Pons (tissue), 1 donor: ENCODE measurements around the gene IRAG1.

Source experiments
- DNase-seq: peaks from one replicate; pipeline ENCODE4 v3.0.0-alpha.2; 2016; ENCODE audit warnings: low spot score

IRAG1 gene, protein sequence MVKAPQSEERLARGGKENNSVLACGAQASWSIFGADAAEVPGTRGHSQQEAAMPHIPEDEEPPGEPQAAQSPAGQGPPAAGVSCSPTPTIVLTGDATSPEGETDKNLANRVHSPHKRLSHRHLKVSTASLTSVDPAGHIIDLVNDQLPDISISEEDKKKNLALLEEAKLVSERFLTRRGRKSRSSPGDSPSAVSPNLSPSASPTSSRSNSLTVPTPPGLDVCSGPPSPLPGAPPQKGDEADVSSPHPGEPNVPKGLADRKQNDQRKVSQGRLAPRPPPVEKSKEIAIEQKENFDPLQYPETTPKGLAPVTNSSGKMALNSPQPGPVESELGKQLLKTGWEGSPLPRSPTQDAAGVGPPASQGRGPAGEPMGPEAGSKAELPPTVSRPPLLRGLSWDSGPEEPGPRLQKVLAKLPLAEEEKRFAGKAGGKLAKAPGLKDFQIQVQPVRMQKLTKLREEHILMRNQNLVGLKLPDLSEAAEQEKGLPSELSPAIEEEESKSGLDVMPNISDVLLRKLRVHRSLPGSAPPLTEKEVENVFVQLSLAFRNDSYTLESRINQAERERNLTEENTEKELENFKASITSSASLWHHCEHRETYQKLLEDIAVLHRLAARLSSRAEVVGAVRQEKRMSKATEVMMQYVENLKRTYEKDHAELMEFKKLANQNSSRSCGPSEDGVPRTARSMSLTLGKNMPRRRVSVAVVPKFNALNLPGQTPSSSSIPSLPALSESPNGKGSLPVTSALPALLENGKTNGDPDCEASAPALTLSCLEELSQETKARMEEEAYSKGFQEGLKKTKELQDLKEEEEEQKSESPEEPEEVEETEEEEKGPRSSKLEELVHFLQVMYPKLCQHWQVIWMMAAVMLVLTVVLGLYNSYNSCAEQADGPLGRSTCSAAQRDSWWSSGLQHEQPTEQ

DNA sequence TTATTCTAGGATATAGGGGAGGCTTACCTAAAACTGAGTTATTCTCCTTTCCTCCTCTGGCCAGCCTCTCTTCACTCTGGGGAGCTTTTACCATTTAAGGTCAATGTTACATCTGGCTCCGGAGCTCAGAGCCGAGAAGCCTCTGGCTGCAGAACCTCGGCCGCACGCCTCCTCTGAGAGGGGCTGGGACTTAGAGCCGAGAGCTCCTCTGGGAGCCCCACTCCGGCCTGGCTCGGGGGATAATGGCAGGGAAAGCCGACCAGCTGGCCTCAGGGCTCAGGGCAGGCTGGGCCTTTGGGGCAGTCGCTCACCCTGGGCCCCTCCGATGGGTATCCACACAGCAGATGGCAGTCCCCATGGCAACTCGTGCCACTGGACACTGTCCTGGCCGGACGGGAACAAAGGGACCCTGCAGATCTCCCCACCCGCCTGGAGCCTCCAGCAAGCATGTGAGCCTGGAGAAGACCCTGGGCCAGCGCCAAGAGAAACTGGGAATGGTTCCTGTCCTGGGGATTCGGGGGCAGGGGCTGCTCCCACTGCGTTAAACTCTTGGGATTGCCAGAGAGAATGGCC is at the start of gene IRAG1:
TSS of gene IRAG1 (minus strand) at position 247 of the 573 bp plus-strand sequence. CDS start at position 94, 153 bp downstream.
- DNase-seq, result no peak

- DNase-seq, result no peak
These were observed 49.1 kb upstream of the IRAG1 start for GRCh38 chr11:10742460-10743208.

DNA sequence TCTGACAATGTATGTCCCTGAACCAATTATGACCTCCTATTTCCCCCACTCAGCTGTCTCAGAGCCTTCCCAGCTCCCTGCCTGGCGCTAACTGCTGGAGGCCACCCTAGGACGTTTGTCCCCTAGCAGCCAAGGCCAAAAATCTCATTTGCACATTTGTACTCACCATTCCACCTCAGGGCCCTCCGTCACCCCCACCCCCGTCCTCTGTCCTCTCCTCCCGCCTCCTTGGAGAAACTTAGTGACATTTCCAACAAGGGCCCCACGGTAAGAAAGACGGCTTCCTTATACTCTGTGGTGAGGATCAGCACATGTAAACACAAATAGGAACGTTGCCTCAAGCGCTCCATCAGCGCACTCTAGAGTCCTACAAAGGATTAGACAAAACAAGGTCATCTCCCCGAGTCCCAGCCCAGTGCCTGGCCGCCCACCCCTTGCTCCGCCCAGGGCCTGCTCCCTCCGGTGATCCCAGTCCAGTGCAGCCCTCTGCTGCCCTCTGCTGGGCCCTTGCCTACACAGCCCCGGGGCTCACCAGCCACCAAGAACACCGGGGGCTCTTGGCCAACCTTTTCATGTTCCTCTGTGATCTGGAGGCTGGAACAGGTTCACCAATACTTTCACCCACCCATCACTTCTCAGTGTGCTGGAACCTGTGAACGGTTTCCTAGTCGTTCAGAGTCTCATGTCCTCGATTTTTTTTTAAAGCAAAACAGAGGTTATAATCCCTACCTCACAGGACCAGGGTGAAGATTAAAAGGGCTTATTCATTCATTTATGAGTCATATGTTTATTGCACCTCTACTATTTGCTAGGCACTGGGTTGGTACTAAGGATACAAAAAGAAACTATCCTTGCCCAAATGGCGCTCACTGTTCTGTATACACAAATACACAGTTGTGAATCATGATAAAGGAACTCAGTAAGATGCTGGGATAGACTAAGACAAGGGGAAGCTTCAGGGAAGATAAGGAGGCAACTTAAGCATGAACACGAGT is 42.2 kb upstream of the IRAG1 start:
- DNase-seq, result peak; percentile 92

DNA sequence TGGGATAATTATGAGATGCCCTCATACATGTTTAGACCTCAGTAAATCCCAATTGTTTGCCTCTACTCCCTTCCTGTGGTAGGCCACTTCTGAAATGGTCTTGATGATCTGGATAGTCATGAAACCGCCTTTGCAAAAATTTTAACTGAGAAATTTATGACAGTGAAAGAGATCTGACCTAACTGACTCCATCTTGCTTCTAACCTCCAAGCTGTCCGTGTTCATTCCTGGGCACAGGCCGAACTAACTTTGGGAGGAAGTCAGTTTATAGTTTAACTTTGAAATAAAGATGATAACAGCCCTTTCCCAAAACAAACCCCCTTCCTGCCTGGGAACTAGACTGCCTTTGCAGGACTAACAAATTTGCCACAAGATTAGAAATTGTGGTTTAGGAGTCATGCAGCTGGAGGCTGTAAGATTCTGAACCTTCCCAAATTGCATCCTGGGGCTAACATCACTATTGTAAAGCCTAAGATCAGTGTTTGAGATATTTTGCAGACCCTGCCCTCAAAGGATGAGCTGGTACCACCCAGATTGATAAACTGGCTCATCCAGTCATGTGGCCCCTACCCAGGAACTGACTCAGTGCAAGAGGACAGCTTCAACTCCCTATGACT is 37.6 kb upstream of the IRAG1 start:
- no peak for DNase-seq

DNA sequence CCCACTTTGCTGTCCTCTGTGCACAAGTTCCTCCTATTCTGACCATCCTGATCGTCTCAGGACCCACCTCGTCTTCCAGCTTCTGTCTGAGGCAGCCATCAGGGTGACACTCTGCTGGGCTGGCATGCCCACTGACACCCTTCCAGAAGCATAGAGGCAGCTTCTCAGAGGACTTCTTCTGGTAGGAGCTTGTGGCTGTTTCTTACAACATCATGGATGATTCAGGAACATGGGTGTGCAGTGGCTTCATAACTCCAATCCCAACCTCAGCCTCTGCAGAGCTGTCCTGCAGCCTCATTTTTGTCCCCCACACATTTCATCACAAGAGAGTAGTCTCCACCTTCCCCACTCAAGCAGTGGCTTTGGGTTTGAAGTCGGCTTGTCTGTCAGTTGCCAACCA is 36.6 kb upstream of the IRAG1 start:
- no peak for DNase-seq

GRCh38 chr11:10728789-10729472 is 35.4 kb upstream of the IRAG1 start:
- no peak for DNase-seq

DNA sequence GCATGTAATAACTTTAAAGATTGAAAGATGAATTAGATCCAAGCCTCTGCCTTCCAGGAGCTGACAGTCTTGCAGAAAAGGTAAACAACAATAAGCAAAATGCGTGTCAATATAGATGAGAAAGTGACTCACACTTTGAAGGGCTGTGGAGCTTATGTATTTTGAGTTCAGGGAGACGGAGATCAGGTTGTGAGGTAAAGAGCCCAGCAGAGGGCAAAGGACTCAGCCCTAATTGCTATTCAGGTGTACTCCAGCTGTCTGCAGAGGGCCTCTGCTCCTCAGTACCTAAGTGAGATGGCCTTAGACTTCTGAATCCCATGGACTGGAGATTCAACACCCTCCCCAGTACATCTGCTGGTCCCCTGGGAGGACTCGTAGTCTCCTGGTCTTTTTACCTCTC is 34.6 kb upstream of the IRAG1 start:
- DNase-seq, result no peak

- DNase-seq, result no peak
These were observed 33.7 kb upstream of the IRAG1 start for GRCh38 chr11:10727146-10727851.

GRCh38 chr11:10725907-10726253 is 32.3 kb upstream of the IRAG1 start:
- no peak for DNase-seq

- DNase-seq, result peak; percentile 8
These were observed 31.8 kb upstream of the IRAG1 start for GRCh38 chr11:10725114-10725906.

DNA sequence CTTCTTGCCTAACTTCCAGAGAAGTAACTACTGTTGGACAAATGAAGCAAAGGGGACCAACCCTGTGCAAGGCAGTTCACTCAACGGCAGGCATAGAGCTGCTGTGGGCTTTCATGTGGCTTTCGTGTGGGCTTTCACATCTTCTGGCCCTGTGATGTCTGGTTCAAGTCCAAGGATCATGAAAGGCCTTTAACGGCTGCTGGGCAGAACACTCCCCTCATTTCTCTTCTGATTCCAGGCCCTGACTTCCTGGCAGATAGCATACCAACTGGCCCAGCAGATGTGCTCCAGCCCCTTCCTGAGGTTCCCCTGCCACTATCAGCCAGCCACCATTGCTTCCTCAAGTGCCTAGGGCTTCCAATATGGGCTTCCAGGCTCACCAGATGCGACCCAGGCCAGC is 28.8 kb upstream of the IRAG1 start:
- DNase-seq, result no peak

- DNase-seq, result no peak
These were observed 27.4 kb upstream of the IRAG1 start for GRCh38 chr11:10720881-10721376.

DNA sequence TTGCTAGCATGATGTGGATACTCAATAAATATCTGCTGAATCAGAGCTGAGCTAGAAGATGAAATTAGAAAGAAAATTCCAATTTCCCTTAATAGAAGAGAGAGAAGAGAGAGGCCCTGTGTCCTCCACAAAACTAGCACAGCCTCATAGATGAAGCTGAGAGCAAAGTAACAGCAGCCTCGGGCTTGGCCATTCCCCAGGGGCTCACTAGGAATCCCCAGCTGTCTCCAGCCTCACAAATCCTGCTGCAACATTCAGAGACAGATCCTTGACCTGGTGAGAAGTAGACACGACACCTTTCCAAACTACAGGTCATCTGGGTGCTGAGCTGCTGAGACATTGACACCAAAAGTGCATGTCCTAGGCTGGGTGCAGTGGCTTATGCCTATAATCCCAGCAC is 26.1 kb upstream of the IRAG1 start:
- DNase-seq, result no peak

- DNase-seq, result no peak
These were observed 23.1 kb upstream of the IRAG1 start for GRCh38 chr11:10716543-10717259.

DNA sequence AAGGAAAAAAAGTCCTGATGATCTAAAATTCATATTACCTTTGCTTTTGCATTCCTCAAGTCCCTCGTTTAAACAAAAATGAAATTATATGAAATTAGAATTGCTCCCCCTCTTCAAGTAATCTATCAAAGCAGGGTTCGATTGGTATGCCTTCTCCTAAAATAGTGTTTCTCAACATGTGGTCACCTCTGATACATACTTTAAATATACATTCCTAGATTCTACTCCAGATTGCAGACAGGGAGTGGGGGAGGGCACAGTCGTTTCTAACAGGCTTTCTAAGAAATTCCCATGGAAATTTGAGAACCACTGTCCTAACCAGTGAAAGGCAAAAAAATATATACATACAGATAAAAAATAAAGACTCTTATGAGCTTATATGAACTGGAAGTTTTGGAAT is 22.6 kb upstream of the IRAG1 start:
- DNase-seq, result no peak

GRCh38 chr11:10715571-10715970 is 22.0 kb upstream of the IRAG1 start:
- peak; percentile 29 for DNase-seq
